ENCODE data around the gene SCUBE3. TPM values are rescaled to one million over a fixed set of nuclear protein-coding genes. Genes with fewer than 3 reads are reported as not detected.

The SCUBE3 gene
- total and polyA plus RNA-seq, 2 of the 4 experiments (the other 2 are of a cell fraction) = 19.9 to 45.5 TPM

DNA sequence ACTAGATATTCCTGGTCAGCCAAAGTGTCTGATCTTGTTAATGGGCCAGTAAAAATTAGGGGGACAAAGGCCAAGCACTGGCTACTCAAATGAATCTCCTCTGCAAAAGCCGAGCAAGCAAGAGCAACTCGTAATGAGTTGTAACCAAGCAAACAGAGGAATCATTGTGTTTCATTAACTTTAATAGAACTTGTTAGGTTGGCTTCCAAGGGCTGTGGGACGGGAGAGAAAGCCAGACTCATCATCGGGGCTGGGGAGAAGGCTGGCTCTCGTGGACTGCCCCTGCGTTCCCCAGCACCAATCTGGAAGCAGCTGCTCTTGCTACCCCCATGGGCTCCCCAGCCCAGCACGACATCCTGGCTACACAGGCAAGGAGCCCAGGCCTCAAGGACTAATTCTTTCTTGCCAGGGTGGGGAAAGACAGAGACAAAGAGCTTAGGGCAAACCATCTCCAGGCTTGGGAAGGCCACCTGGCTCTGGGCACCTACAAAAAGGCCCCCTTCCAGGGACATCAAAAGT lies 10.5 kb upstream of the SCUBE3 start:
- Histone ChIP-seq H4K91ac (ENCODE audit: insufficient read depth, low read depth, low read length) (no peak overlapping the region), H3K4me3 (ENCODE audit: insufficient read depth, low read depth, low read length) (no peak overlapping the region), H3K56ac (ENCODE audit: extremely low read depth, insufficient read depth, low read length) (no peak overlapping the region), H3K27me3 (ENCODE audit: control insufficient read depth, insufficient read depth, low read length) (peaks cover 10% of the 10 kb centered on the region), H3K9me1 (ENCODE audit: insufficient read depth, low read length) (peaks cover 2% of the 10 kb centered on the region; the same call in 1 of the 2 replicates), H4K5ac (ENCODE audit: low read depth, low read length) (no peak overlapping the region), H2AFZ (replicated peaks; ENCODE audit: low read length, poor library complexity) (peak overlapping the region; percentile 27), H3K23ac (ENCODE audit: low read depth, low read length) (0 out of 2 replicates have a peak overlapping the region, but pooled peaks have one; percentile 7), H3K4ac (ENCODE audit: low read depth, low read length) (0 out of 2 replicates have a peak overlapping the region, but pooled peaks have one; percentile 21), H2AK9ac (replicated peaks; ENCODE audit: low read depth, low read length, poor library complexity) (peak overlapping the region; percentile 51), H3K79me1 (ENCODE audit: low read depth in 1 of 2, low read length in 2 of 2) (no peaks in the 10 kb centered on the region), H3K9ac (ENCODE audit: low read depth, low read length) (no peak overlapping the region), H2BK5ac (ENCODE audit: low read depth, low read length, poor library complexity, severe bottlenecking) (no peak overlapping the region), H3K18ac (ENCODE audit: low read depth, low read length) (no peak overlapping the region), H2BK20ac (ENCODE audit: low read depth, low read length) (no peak overlapping the region), H4K20me1 (ENCODE audit: insufficient read depth, low read length) (no peaks in the 10 kb centered on the region), H3K27ac (ENCODE audit: insufficient read depth, low read length) (no peak overlapping the region), H2BK15ac (ENCODE audit: low read depth, low read length) (no peak overlapping the region), H2BK120ac (ENCODE audit: low read depth, low read length) (peak overlapping the region; percentile 64; the same call in 1 of the 2 replicates), H3K4me1 (ENCODE audit: control insufficient read depth, insufficient read depth, low read length) (peaks cover 7% of the 10 kb centered on the region), H3K4me2 (ENCODE audit: low read depth, low read length) (no peak overlapping the region), H3K14ac (replicated peaks; ENCODE audit: low read depth, low read length) (0 out of 2 replicates have a peak overlapping the region, but pooled peaks have one; percentile 66), H4K8ac (ENCODE audit: low read depth in 2 of 2, low read length in 2 of 2) (peak overlapping the region in 1 of 2 experiments; percentile 43; a peak in 1 of 4 replicates), H3K9me3 (ENCODE audit: control insufficient read depth, insufficient read depth, low read length) (no peaks in the 10 kb centered on the region), H3K36me3 (ENCODE audit: control insufficient read depth, insufficient read depth, low read length) (no peaks in the 10 kb centered on the region), H2AK5ac (ENCODE audit: low read depth, low read length) (no peak overlapping the region)
- no peak for DNase-seq
- intact Hi-C loops (cut with micrococcal nuclease) = loop anchor here (5.0 kb wide), 1 partner anchor 36 kb away; no protein-coding TSS in a partner anchor
- WGBS, 2 experiments (ENCODE audit: extremely low coverage in 2 of 2, insufficient read length in 1 of 2) = 85% methylated on average over 5 of the region's 7 CpGs; no CpG with 5 or more reads in 1 of the 2 experiments
- dilution Hi-C loops (cut with HindIII; ENCODE audit: low sequenced_read_pairs, unreplicated experiment) = no loop called here
- no TSS peak for BruUV-seq (replicated peaks)
- POLR2A ChIA-PET (ENCODE audit: unreplicated experiment) = no interaction called here
- ATAC-seq (ENCODE audit: low read depth) = no peak
- CTCF ChIA-PET = interaction anchor here (0.9 to 5.2 kb wide), 2 partner anchors 56 to 217 kb away, joined by 3 to 46 read pairs; no protein-coding TSS in a partner anchor
- in situ Hi-C loops (cut with MboI; ENCODE audit: low sequenced_read_pairs) = loop anchor here (5.0 to 10.0 kb wide), 2 partner anchors 56 to 218 kb away; no protein-coding TSS in a partner anchor
- TF ChIP-seq RCOR1 (IDR thresholded peaks at IDR 0.05; ENCODE audit: insufficient replicate concordance, low read length) (no peak), MAZ (IDR thresholded peaks at IDR 0.05; ENCODE audit: borderline replicate concordance, low read depth, low read length) (no peak), MXI1 (IDR thresholded peaks at IDR 0.05; ENCODE audit: borderline replicate concordance, low read depth, low read length) (no peak), CHD1 (IDR thresholded peaks at IDR 0.05; ENCODE audit: low read depth, low read length) (no peak), SMC3 (IDR thresholded peaks at IDR 0.05; ENCODE audit: low read depth, low read length) (no peak)

Data from IMR-90 (cell line).